Left lung (tissue), 10 donors: ENCODE measurements around the gene S100PBP. TPM values are rescaled to one million over a fixed set of nuclear protein-coding genes. Genes with fewer than 3 reads are reported as not detected.
A peak's percentile ranks its signal among the peaks of the same experiment; 100 is the strongest.

ENCODE experiments used
- ATAC-seq: fragments of 200-7000 bp; cut with Tn5 transposase; one replicate; pipeline ENCODE4 v1.9.1; 2020; ENCODE audit warnings: moderate library complexity
- DNase-seq, 4 donors: peaks; one replicate each; pipeline ENCODE4 v3.0.0-alpha.2; 2013 to 2020
- H3K27ac ChIP-seq, 2 donors: fragments of 200-600 bp; sonication (generic) in 1 of 2; one replicate each; pipeline versions ENCODE4 v1.5.0 to v1.8.0; 2020 to 2021
- H3K27me3 ChIP-seq, 2 donors: fragments of 200-600 bp; sonication (generic) in 1 of 2; one replicate each; pipeline versions ENCODE4 v1.5.0 to v1.8.0; 2020 to 2021
- H3K36me3 ChIP-seq, 2 donors: fragments of 200-600 bp; sonication (generic) in 1 of 2; one replicate each; pipeline versions ENCODE4 v1.5.0 to v1.8.0; 2020 to 2021
- H3K4me1 ChIP-seq, 2 donors: fragments of 200-600 bp; one replicate each; pipeline ENCODE4 v1.8.0; 2021
- H3K4me3 ChIP-seq, 2 donors: fragments of 200-600 bp; sonication (generic) in 1 of 2; one replicate each; pipeline versions ENCODE4 v1.5.0 to v1.8.0; 2020 to 2021; ENCODE audit warnings: mild to moderate bottlenecking in 1 of 2
- H3K9me3 ChIP-seq, 2 donors: fragments of 200-600 bp; sonication (generic) in 1 of 2; one replicate each; pipeline versions ENCODE4 v1.5.0 to v1.8.0; 2020 to 2021
- intact Hi-C, 2 donors: fragments of 100-400 bp; cut with DNase I; formaldehyde crosslinking; loops; one replicate each; pipeline versions ENCODE4 v1.11.2 to v1.14.2; 2022
- polyA plus RNA-seq, 6 donors: library from polyadenylated mRNA; unstranded; fragments of 120-200 nt; gene quantifications; one replicate each; pipeline ENCODE4 v1.2.1, GENCODE V29; 2013; ENCODE audit not compliant: insufficient read length in 6 of 6
- total RNA-seq, 2 donors: library from RNA; stranded (reverse); fragmentation: NEBNext Ultra II Directional; extraction: Animal tissue kit (Norgen Biotek cat#: 25700); gene quantifications; one replicate each; pipeline ENCODE4 v1.2.1, GENCODE V29; 2021
- TF ChIP-seq, protein P1 (sequence below), 2 donors: fragments of 200-600 bp; sonication (generic) in 1 of 2; IDR thresholded peaks; one replicate each; pipeline versions ENCODE4 v1.5.0 to v1.8.0; 2021; ENCODE audit warnings: antibody characterized with exemption in 2 of 2
- donor health status: DM: no; HTN: yes; CAD: no.
- donor health status: DM: no; HTN: no; CAD: no.

S100PBP gene
- total and polyA plus RNA-seq, 8 donors = 32.3 to 56.5 (median 51.1) TPM

DNA sequence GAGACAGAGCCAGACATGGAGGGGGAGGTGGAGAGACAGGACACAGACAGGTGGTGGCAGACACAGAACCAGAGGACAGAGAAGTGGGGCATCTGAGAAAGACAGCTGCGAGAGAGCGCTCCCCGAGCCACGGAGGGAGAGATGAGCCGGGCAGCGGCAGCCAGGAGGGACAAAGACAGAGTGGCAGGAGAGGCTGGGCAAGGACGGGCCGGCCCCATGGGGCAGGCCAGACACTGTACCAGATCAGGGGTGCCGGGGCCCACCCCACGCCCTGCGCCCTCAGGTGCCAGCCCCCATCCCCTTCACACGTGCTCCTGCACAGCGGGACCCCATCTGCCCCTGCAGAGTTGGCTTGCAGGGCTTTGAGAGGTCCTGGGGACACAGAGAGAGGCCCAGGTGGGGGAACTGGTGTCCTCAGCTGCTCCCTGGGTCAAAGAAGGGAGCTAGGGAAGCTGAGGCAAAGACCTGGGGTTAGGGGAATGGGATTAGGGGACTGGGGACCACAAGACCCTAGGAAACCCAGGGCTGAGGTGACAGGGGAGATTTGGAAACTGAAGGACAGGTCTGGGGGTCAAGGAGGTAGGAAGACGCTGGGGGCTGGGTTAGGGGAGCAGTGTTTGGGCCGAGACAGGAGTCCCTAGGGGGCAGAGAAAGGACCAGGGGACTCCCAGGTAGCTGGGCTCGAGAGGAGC lies 52.6 kb downstream of the S100PBP start:
- Histone ChIP-seq H3K27me3 (peaks cover 0 to 54% of the 10 kb centered on the region in 2 donors), H3K4me1 (peaks cover 2 to 8% of the 10 kb centered on the region in 2 donors), H3K4me3 (no peak overlapping the region), H3K36me3 (no peaks in the 10 kb centered on the region), H3K9me3 (no peaks in the 10 kb centered on the region), H3K27ac (no peak overlapping the region)
- DNase-seq (no peak), ATAC-seq (no peak)
- intact Hi-C loops = loop anchor here in 1 of 2 donors (5.0 to 10.0 kb wide), 2 partner anchors 158 to 215 kb away; partner anchors contain the start of gene AZIN2
- TF ChIP-seq, protein P1, sequence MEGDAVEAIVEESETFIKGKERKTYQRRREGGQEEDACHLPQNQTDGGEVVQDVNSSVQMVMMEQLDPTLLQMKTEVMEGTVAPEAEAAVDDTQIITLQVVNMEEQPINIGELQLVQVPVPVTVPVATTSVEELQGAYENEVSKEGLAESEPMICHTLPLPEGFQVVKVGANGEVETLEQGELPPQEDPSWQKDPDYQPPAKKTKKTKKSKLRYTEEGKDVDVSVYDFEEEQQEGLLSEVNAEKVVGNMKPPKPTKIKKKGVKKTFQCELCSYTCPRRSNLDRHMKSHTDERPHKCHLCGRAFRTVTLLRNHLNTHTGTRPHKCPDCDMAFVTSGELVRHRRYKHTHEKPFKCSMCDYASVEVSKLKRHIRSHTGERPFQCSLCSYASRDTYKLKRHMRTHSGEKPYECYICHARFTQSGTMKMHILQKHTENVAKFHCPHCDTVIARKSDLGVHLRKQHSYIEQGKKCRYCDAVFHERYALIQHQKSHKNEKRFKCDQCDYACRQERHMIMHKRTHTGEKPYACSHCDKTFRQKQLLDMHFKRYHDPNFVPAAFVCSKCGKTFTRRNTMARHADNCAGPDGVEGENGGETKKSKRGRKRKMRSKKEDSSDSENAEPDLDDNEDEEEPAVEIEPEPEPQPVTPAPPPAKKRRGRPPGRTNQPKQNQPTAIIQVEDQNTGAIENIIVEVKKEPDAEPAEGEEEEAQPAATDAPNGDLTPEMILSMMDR (IDR thresholded peaks at IDR 0.05) = no peak

DNA sequence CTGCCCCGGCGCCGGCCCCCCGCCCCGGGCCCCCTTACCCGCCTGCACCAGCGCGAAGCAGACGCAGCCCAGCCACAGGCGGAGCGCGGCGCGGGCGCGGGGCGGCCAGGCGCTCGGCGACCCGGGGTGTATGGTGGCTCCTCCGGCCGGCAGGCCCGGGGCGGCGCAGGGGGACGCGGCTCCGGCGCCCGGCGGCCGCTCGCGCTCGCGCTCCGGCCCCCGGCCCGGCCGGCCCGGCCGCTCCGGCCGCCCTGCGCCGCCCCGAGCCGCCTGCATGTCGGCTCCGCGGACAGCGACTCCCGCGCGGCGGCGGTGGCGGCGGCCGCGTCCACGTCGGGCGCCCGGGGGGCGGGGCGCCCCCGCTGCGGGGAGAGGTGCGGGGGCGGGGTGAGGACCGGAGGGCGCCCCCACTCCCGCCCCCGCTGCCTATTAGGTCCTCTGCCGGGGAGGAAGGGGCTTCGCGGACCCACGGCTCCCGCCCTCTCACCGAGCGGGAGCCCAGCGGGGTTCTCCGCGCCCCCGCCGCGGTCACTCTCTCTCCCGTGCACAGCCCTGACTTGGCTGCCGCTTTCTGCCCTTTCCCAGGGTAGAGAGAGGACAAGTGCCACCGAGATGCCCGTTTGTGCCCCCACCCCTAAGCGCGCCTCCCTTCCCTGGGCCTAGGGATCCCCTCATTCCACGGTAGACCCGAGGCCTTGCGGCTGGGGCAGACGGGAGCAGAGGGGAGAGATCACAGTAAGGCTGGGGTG lies 53.3 kb downstream of the S100PBP start, which contains the start of gene FNDC5:
FNDC5 (minus strand) TSS at position 298 of the 749 bp plus-strand sequence.
- H3K36me3 ChIP-seq = no peaks in the 10 kb centered on the region
- peak within 1 kb of the TSS in 1 of 2 donors; percentile 21 for H3K4me3 ChIP-seq
- peak; percentile 54 for ATAC-seq
- no peak within 1 kb of the TSS for H3K27ac ChIP-seq
- no peaks in the 10 kb centered on the region for H3K9me3 ChIP-seq
- TF ChIP-seq, protein P1 (IDR thresholded peaks at IDR 0.05) = no peak
- peaks cover 2 to 8% of the 10 kb centered on the region in 2 donors for H3K4me1 ChIP-seq
- intact Hi-C loops = loop anchor here in 1 of 2 donors (5.0 to 10.0 kb wide), 2 partner anchors 158 to 214 kb away; partner anchors contain the start of gene AZIN2
- peaks cover 0 to 56% of the 10 kb centered on the region in 2 donors for H3K27me3 ChIP-seq
- DNase-seq = peak in 1 of 4 donors; percentile 67

DNA sequence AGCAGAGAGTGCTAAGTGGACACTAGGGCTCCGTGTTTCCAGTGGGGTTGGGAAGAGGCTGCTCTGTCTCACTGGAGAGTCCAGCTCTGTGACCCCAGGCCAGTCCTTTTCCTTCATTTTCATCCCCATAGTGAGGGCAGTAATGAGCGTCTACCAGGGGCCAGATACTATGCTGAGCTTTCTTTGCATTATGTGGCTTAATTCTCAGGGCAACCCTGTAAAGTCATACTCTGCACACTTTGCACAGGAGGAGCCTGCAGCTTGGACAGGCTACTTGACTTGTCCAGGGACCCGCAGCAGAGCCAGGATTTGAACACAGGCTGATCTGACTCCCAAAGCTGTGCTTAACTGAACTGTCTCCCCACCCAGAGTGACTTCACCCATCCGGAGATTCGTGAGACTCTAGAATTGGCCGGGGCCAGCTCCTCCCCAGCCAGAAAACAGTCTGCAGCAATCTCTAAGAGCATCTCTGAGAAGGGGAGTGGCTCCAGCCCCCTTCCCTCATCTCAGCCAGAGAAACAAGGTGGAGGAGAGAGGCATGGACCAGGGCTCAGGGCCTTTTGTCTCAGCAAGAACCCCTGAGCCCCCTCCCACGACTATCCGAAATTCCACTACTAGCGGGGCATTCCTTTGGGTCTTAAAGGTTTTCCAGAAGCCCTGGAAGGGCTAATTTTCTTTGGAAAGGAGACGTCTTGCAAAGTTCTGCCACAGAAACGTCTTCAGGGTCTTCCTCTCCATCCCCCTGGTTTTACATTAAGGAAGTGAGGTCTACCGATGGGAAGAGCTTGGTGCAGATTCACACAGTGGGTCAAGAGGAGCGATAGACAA lies 54.1 kb downstream of the S100PBP start:
- H3K4me1 ChIP-seq = peaks cover 2 to 8% of the 10 kb centered on the region in 2 donors
- no peak overlapping the region for H3K4me3 ChIP-seq
- no peaks in the 10 kb centered on the region for H3K9me3 ChIP-seq
- H3K27me3 ChIP-seq = peaks cover 0 to 61% of the 10 kb centered on the region in 2 donors
- H3K27ac ChIP-seq = no peak overlapping the region
- intact Hi-C loops = loop anchor here in 1 of 2 donors (5.0 to 10.0 kb wide), 2 partner anchors 159 to 213 kb away; partner anchors contain the start of gene AZIN2
- no peaks in the 10 kb centered on the region for H3K36me3 ChIP-seq
- no peak for DNase-seq
- ATAC-seq = no peak
- TF ChIP-seq, protein P1 (IDR thresholded peaks at IDR 0.05) = no peak

DNA sequence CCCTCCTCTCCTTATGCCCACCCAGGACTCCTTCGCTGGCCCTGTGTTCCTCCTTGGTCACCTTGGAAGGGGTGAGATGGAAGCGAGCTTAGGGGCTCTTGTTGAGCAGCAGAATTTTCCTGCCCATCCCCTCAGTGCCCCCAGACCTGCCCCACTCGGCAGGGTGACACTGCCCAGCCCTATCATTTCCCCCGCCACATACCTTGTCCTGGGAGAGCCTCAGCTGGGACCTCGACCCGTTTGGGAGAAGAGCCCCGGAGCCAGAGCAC lies 54.7 kb downstream of the S100PBP start:
- Histone ChIP-seq H3K27ac (no peak overlapping the region), H3K27me3 (peaks cover 0 to 66% of the 10 kb centered on the region in 2 donors), H3K4me1 (peaks cover 2 to 8% of the 10 kb centered on the region in 2 donors), H3K9me3 (no peaks in the 10 kb centered on the region), H3K4me3 (no peak overlapping the region), H3K36me3 (no peaks in the 10 kb centered on the region)
- intact Hi-C loops = loop anchor here in 1 of 2 donors (5.0 to 10.0 kb wide), 2 partner anchors 160 to 213 kb away; partner anchors contain the start of gene AZIN2
- ATAC-seq (no peak), DNase-seq (no peak)
- TF ChIP-seq, protein P1 (IDR thresholded peaks at IDR 0.05) = no peak
